Mesodermal cell (in vitro differentiated cells): Measurements from ENCODE around the gene PGA4.
A peak's percentile ranks its signal among the peaks of the same experiment; 100 is the strongest.

Experiments used
- H3K27ac ChIP-seq: 2 replicates; pipeline ENCODE4 v1.7.0; 2013; ENCODE audit warnings: mild to moderate bottlenecking, low read depth, low read length, moderate library complexity; ENCODE audit not compliant: severe bottlenecking
- H3K36me3 ChIP-seq: 2 replicates; pipeline ENCODE4 v1.7.1; 2013; ENCODE audit warnings: mild to moderate bottlenecking, low read length, moderate library complexity; ENCODE audit not compliant: control insufficient read depth, insufficient read depth
- H3K4me1 ChIP-seq: one replicate; pipeline ENCODE4 v1.7.1; 2013; ENCODE audit warnings: mild to moderate bottlenecking, low read length; ENCODE audit not compliant: insufficient read depth, control insufficient read depth, poor library complexity, severe bottlenecking
- H3K4me3 ChIP-seq: 2 replicates; pipeline ENCODE4 v1.7.0; 2013; ENCODE audit warnings: low read length, control low read depth, mild to moderate bottlenecking; ENCODE audit not compliant: insufficient read depth, poor library complexity, severe bottlenecking; ENCODE audit errors: extremely low read depth
- H3K9me3 ChIP-seq: 2 replicates; pipeline ENCODE4 v1.7.1; 2013; ENCODE audit warnings: mild to moderate bottlenecking, low read length, moderate library complexity; ENCODE audit not compliant: control insufficient read depth
- WGBS, 2 experiments: methylation state at CpG; one replicate each; pipeline ENCODE4 v1.1.5; 2013; ENCODE audit warnings: missing lambda C conversion rate in 2 of 2; ENCODE audit not compliant: insufficient coverage in 2 of 2; 5-methylcytosine and 5-hydroxymethylcytosine counted together

PGA4 gene

GRCh38 chr11:61266602-61267001, 44.5 kb downstream of the PGA4 start:
- 67 to 89% methylated on average over 2 to 3 of the region's 4 CpGs for WGBS, 2 experiments

GRCh38 chr11:61267437-61267841, 45.3 kb downstream of the PGA4 start:
- Histone ChIP-seq H3K27ac (no peak overlapping the region), H3K9me3 (no peaks in the 10 kb centered on the region), H3K4me1 (no peaks in the 10 kb centered on the region), H3K4me3 (no peak overlapping the region), H3K36me3 (peaks cover 60% of the 10 kb centered on the region)
- WGBS, 2 experiments, result 87 to 96% methylated on average over 5 to 6 of the region's 6 CpGs

More at GRCh38 chr11:61266602-61267001, 44.5 kb downstream of the PGA4 start:
- H3K36me3 ChIP-seq, result peaks cover 57% of the 10 kb centered on the region
- H3K9me3 ChIP-seq, result no peaks in the 10 kb centered on the region
- H3K27ac ChIP-seq, result no peak overlapping the region
- no peaks in the 10 kb centered on the region for H3K4me1 ChIP-seq
- H3K4me3 ChIP-seq, result no peak overlapping the region

- Histone ChIP-seq H3K36me3 (peaks cover 71% of the 10 kb centered on the region), H3K9me3 (no peaks in the 10 kb centered on the region), H3K27ac (no peak overlapping the region), H3K4me3 (no peak overlapping the region), H3K4me1 (no peaks in the 10 kb centered on the region)
- 93 to 96% methylated on average over 13 to 15 of the region's 15 CpGs for WGBS, 2 experiments
Observed at GRCh38 chr11:61268588-61269250, 46.6 kb downstream of the PGA4 start.

- Histone ChIP-seq H3K27ac (no peak overlapping the region), H3K4me1 (no peaks in the 10 kb centered on the region), H3K36me3 (peaks cover 78% of the 10 kb centered on the region), H3K4me3 (no peak overlapping the region), H3K9me3 (no peaks in the 10 kb centered on the region)
- 94 to 100% methylated on average over 5 of the region's 7 CpGs for WGBS, 2 experiments
Observed at GRCh38 chr11:61270354-61271076, 48.4 kb downstream of the PGA4 start.

- no peak overlapping the region for H3K27ac ChIP-seq
- H3K4me1 ChIP-seq, result no peaks in the 10 kb centered on the region
- no peak overlapping the region for H3K4me3 ChIP-seq
- WGBS, 2 experiments, result 86% methylated on average over 3 of the region's 3 CpGs
- peaks cover 75% of the 10 kb centered on the region for H3K36me3 ChIP-seq
- H3K9me3 ChIP-seq, result no peaks in the 10 kb centered on the region
Observed at GRCh38 chr11:61272731-61273130, 50.6 kb downstream of the PGA4 start.

- peaks cover 77% of the 10 kb centered on the region for H3K36me3 ChIP-seq
- H3K4me3 ChIP-seq, result no peak overlapping the region
- H3K4me1 ChIP-seq, result no peaks in the 10 kb centered on the region
- no peaks in the 10 kb centered on the region for H3K9me3 ChIP-seq
- WGBS, 2 experiments, result 87 to 94% methylated on average over 14 of the region's 16 CpGs
- H3K27ac ChIP-seq, result no peak overlapping the region
Observed at GRCh38 chr11:61273178-61274078, 51.3 kb downstream of the PGA4 start.

- no peak overlapping the region for H3K27ac ChIP-seq
- H3K36me3 ChIP-seq, result peaks cover 75% of the 10 kb centered on the region
- no peak overlapping the region for H3K4me3 ChIP-seq
- 100% methylated on average over 2 to 4 of the region's 4 CpGs for WGBS, 2 experiments
- H3K4me1 ChIP-seq, result no peaks in the 10 kb centered on the region
- no peaks in the 10 kb centered on the region for H3K9me3 ChIP-seq
Observed at GRCh38 chr11:61274084-61274483, 51.9 kb downstream of the PGA4 start.

GRCh38 chr11:61275191-61275590, 53.0 kb downstream of the PGA4 start:
- Histone ChIP-seq H3K9me3 (no peaks in the 10 kb centered on the region), H3K27ac (no peak overlapping the region), H3K36me3 (peaks cover 73% of the 10 kb centered on the region), H3K4me1 (no peaks in the 10 kb centered on the region), H3K4me3 (no peak overlapping the region)
- 80 to 97% methylated on average over 1 to 3 of the region's 4 CpGs for WGBS, 2 experiments

GRCh38 chr11:61277186-61278000, 55.2 kb downstream of the PGA4 start:
- no peaks in the 10 kb centered on the region for H3K4me1 ChIP-seq
- WGBS, 2 experiments, result 79 to 85% methylated on average over 12 to 13 of the region's 14 CpGs
- H3K4me3 ChIP-seq, result no peak overlapping the region
- H3K27ac ChIP-seq, result no peak overlapping the region
- no peaks in the 10 kb centered on the region for H3K9me3 ChIP-seq
- H3K36me3 ChIP-seq, result peaks cover 73% of the 10 kb centered on the region

- H3K4me1 ChIP-seq, result no peaks in the 10 kb centered on the region
- H3K4me3 ChIP-seq, result no peak overlapping the region
- no peaks in the 10 kb centered on the region for H3K9me3 ChIP-seq
- peak overlapping the region; percentile 49 for H3K27ac ChIP-seq
- H3K36me3 ChIP-seq, result peaks cover 73% of the 10 kb centered on the region
- 52 to 61% methylated on average over 10 of the region's 10 CpGs for WGBS, 2 experiments
Observed at GRCh38 chr11:61278001-61278470, 55.9 kb downstream of the PGA4 start.
